HEK293 (cell line): ENCODE measurements around the gene TM7SF2.

Experiments used
- CTCF ChIA-PET: fragments of 350-600 bp; formaldehyde crosslinking; extraction: SDS; loops from one replicate; lab custom pipeline; 2021; ENCODE audit warnings: antibody characterized with exemption; lab: Yijun Ruan, JAX
- POLR2A ChIA-PET: fragments of 300-600 bp; formaldehyde crosslinking; extraction: SDS; loops from one replicate; lab custom pipeline; 2020; ENCODE audit warnings: antibody characterized with exemption, inconsistent platforms; lab: Yijun Ruan, JAX
- H3K27ac ChIP-seq: fragments of 200-500 bp; sonication (Bioruptor generic); 2 replicates; pipeline ENCODE4 v1.5.1; 2014; ENCODE audit warnings: low read depth, low read length, control low read depth, inconsistent platforms; ENCODE audit errors: extremely low read depth
- H3K36me3 ChIP-seq, 2 experiments: fragments of 200-500 bp in 1 of 2; sonication (Bioruptor generic) in 1 of 2; 1 replicate in 1 of 2; 2 replicates in 1 of 2; pipeline ENCODE4 v1.5.1; 2014 to 2017; ENCODE audit warnings: inconsistent platforms in 2 of 2, low read length in 2 of 2; ENCODE audit not compliant: control insufficient read depth in 2 of 2, insufficient read depth in 1 of 2
- H3K4me1 ChIP-seq: fragments of 200-500 bp; sonication (Bioruptor generic); 2 replicates; pipeline ENCODE4 v1.5.1; 2014; ENCODE audit warnings: mild to moderate bottlenecking, low read length, inconsistent platforms; ENCODE audit not compliant: control insufficient read depth, insufficient read depth
- H3K4me3 ChIP-seq: 2 replicates; pipeline ENCODE4 v1.5.1; 2011; ENCODE audit warnings: low read depth, mild to moderate bottlenecking, control low read depth, low read length, moderate library complexity
- H3K9me3 ChIP-seq: fragments of 200-500 bp; sonication (Bioruptor generic); 2 replicates; pipeline ENCODE4 v1.5.1; 2014; ENCODE audit warnings: low read depth, low read length, inconsistent platforms; ENCODE audit not compliant: control insufficient read depth, insufficient read depth
- HOXC10 ChIP-seq: sonication (generic); formaldehyde crosslinking; IDR thresholded peaks from 2 replicates; pipeline ENCODE4 v1.8.1; 2023; ENCODE audit warnings: mild to moderate bottlenecking, missing genetic modification reagents
- KLF1 ChIP-seq: fragments of 450-650 bp; formaldehyde crosslinking; IDR thresholded peaks from 2 replicates; pipeline ENCODE4 v1.5.1; 2016; ENCODE audit warnings: missing biosample characterization, missing genetic modification characterization
- KLF10 ChIP-seq: fragments of 450-650 bp; IDR thresholded peaks from 2 replicates; pipeline ENCODE4 v1.5.1; 2018; ENCODE audit warnings: missing biosample characterization, mild to moderate bottlenecking, missing genetic modification characterization
- KLF9 ChIP-seq: fragments of 450-650 bp; formaldehyde crosslinking; IDR thresholded peaks from 2 replicates; pipeline ENCODE4 v1.5.1; 2016; ENCODE audit warnings: missing biosample characterization, missing genetic modification characterization, low read depth
- SCRT1 ChIP-seq: fragments of 450-650 bp; formaldehyde crosslinking; IDR thresholded peaks from 2 replicates; pipeline ENCODE4 v1.5.1; 2016; ENCODE audit warnings: missing biosample characterization, missing genetic modification characterization, borderline replicate concordance
- SETDB1 ChIP-seq: IDR thresholded peaks from one replicate; pipeline ENCODE4 v1.6.1; 2017; ENCODE audit warnings: mild to moderate bottlenecking, low read length, moderate library complexity, mixed read lengths; ENCODE audit not compliant: insufficient read length
- TSHZ1 ChIP-seq: fragments of 450-650 bp; formaldehyde crosslinking; IDR thresholded peaks from 2 replicates; pipeline ENCODE4 v1.5.1; 2016; ENCODE audit warnings: missing biosample characterization, missing genetic modification characterization, borderline replicate concordance
- YY2 ChIP-seq: fragments of 450-650 bp; formaldehyde crosslinking; IDR thresholded peaks from 2 replicates; pipeline ENCODE4 v1.5.1; 2016; ENCODE audit warnings: missing biosample characterization, missing genetic modification characterization
- ZBTB7A ChIP-seq: fragments of 450-650 bp; formaldehyde crosslinking; IDR thresholded peaks from 2 replicates; pipeline ENCODE4 v1.5.1; 2016; ENCODE audit warnings: low read depth, missing biosample characterization, missing genetic modification characterization
- ZFHX2 ChIP-seq: fragments of 450-650 bp; formaldehyde crosslinking; conservative IDR thresholded peaks from 2 replicates; pipeline ENCODE4 v1.5.1; 2016; ENCODE audit warnings: missing biosample characterization, missing genetic modification characterization
- ZNF157 ChIP-seq: fragments of 450-650 bp; formaldehyde crosslinking; IDR thresholded peaks from 2 replicates; pipeline ENCODE4 v1.5.1; 2016; ENCODE audit warnings: missing biosample characterization, missing genetic modification characterization
- ZNF18 ChIP-seq: fragments of 450-650 bp; formaldehyde crosslinking; IDR thresholded peaks from 2 replicates; pipeline ENCODE4 v1.5.1; 2016; ENCODE audit warnings: missing biosample characterization, missing genetic modification characterization
- ZNF184 ChIP-seq: fragments of 450-650 bp; IDR thresholded peaks from 2 replicates; pipeline ENCODE4 v1.5.1; 2018; ENCODE audit warnings: missing biosample characterization, mild to moderate bottlenecking, missing genetic modification characterization
- ZNF223 ChIP-seq: fragments of 450-650 bp; formaldehyde crosslinking; IDR thresholded peaks from 2 replicates; pipeline ENCODE4 v1.5.1; 2016; ENCODE audit warnings: missing biosample characterization, missing genetic modification characterization
- ZNF248 ChIP-seq: fragments of 450-650 bp; formaldehyde crosslinking; IDR thresholded peaks from 2 replicates; pipeline ENCODE4 v1.5.1; 2017; ENCODE audit warnings: missing biosample characterization, missing genetic modification characterization
- ZNF280D ChIP-seq: fragments of 450-650 bp; formaldehyde crosslinking; IDR thresholded peaks from 2 replicates; pipeline ENCODE4 v1.5.1; 2016; ENCODE audit warnings: missing biosample characterization, missing genetic modification characterization
- ZNF324 ChIP-seq: fragments of 450-650 bp; formaldehyde crosslinking; IDR thresholded peaks from 2 replicates; pipeline ENCODE4 v1.5.1; 2016; ENCODE audit warnings: missing biosample characterization, missing genetic modification characterization
- ZNF341 ChIP-seq: fragments of 450-650 bp; formaldehyde crosslinking; IDR thresholded peaks from 2 replicates; pipeline ENCODE4; 2016; ENCODE audit warnings: low read depth, missing biosample characterization, missing genetic modification characterization
- ZNF354C ChIP-seq: fragments of 450-650 bp; formaldehyde crosslinking; IDR thresholded peaks from 2 replicates; pipeline ENCODE4 v1.5.1; 2016; ENCODE audit warnings: missing biosample characterization, missing genetic modification characterization, low read depth, borderline replicate concordance
- ZNF404 ChIP-seq: fragments of 450-650 bp; formaldehyde crosslinking; IDR thresholded peaks from 2 replicates; pipeline ENCODE4 v1.5.1; 2017; ENCODE audit warnings: missing biosample characterization, missing genetic modification characterization
- ZNF473 ChIP-seq: fragments of 450-650 bp; formaldehyde crosslinking; IDR thresholded peaks from 2 replicates; pipeline ENCODE4 v1.5.1; 2017; ENCODE audit warnings: missing biosample characterization, missing genetic modification characterization
- ZNF514 ChIP-seq: fragments of 450-650 bp; formaldehyde crosslinking; IDR thresholded peaks from 2 replicates; pipeline ENCODE4 v1.5.1; 2016; ENCODE audit warnings: missing biosample characterization, missing genetic modification characterization
- ZNF580 ChIP-seq: fragments of 450-650 bp; formaldehyde crosslinking; IDR thresholded peaks from 2 replicates; pipeline ENCODE4 v1.5.1; 2016; ENCODE audit warnings: missing biosample characterization, missing genetic modification characterization
- ZNF585B ChIP-seq: fragments of 450-650 bp; formaldehyde crosslinking; IDR thresholded peaks from 2 replicates; pipeline ENCODE4 v1.5.1; 2016; ENCODE audit warnings: missing biosample characterization, missing genetic modification characterization
- ZNF654 ChIP-seq: fragments of 450-650 bp; formaldehyde crosslinking; IDR thresholded peaks from 2 replicates; pipeline ENCODE4 v1.5.1; 2016; ENCODE audit warnings: low read depth, missing biosample characterization, missing genetic modification characterization
- ZNF76 ChIP-seq: fragments of 450-650 bp; formaldehyde crosslinking; IDR thresholded peaks from 2 replicates; pipeline ENCODE4; 2016; ENCODE audit warnings: low read depth, missing biosample characterization, missing genetic modification characterization, borderline replicate concordance
- ZNF791 ChIP-seq: fragments of 450-650 bp; formaldehyde crosslinking; IDR thresholded peaks from 2 replicates; pipeline ENCODE4 v1.5.1; 2016; ENCODE audit warnings: missing biosample characterization, missing genetic modification characterization
- ZNF837 ChIP-seq: fragments of 450-650 bp; formaldehyde crosslinking; IDR thresholded peaks from 2 replicates; pipeline ENCODE4 v1.5.1; 2016; ENCODE audit warnings: missing biosample characterization, missing genetic modification characterization
- ZSCAN16 ChIP-seq: fragments of 450-650 bp; formaldehyde crosslinking; IDR thresholded peaks from 2 replicates; pipeline ENCODE4 v1.5.1; 2016; ENCODE audit warnings: missing biosample characterization, missing genetic modification characterization

TM7SF2 gene

GRCh38 chr11:65117206-65118096 lies 5.8 kb downstream of the TM7SF2 start, which contains the start of gene ZNHIT2:
Gene ZNHIT2, minus strand, starts transcription at chr11:65117701. Its CDS starts 48 bp downstream, at chr11:65117653.
- H3K36me3 ChIP-seq, result peaks cover 3 to 62% of the 10 kb centered on the region in 2 experiments; a peak in 2 of 3 replicates
- POLR2A ChIA-PET, result interaction anchor here (0.7 to 1.8 kb wide), 9 partner anchors 11 to 339 kb away, joined by 3 to 8 read pairs (median 4); partner anchors contain the start of genes BATF2, CAPN1, SF1 and VPS51
- peaks cover 6% of the 10 kb centered on the region for H3K4me1 ChIP-seq
- CTCF ChIA-PET, result interaction anchor here (0.6 to 2.9 kb wide), 18 partner anchors 10 to 767 kb away, joined by 3 to 11 read pairs (median 4); partner anchors contain the start of genes CAPN1 and SYVN1
- no peaks in the 10 kb centered on the region for H3K9me3 ChIP-seq
- H3K27ac ChIP-seq, result peak within 1 kb of the TSS; percentile 78
- H3K4me3 ChIP-seq, result peak within 1 kb of the TSS; percentile 67
- TF ChIP-seq KLF9 (tag by site-specific recombination) (peak; percentile 64; the same call in 1 of the 2 replicates), ZNF223 (no peak), ZNF324 (tag by site-specific recombination) (peak; percentile 66; the same call in 1 of the 2 replicates), ZNF280D (tag by site-specific recombination) (no peak), ZNF248 (tag by site-specific recombination) (no peak), ZSCAN16 (0 out of 2 replicates have a peak, but pooled peaks have one; percentile 36), ZNF341 (tag by site-specific recombination) (no peak), KLF1 (tag by site-specific recombination) (peak; percentile 65; the same call in 1 of the 2 replicates), TSHZ1 (tag by site-specific recombination) (no peak), ZNF791 (tag by site-specific recombination) (no peak), ZNF514 (tag by site-specific recombination) (no peak), ZBTB7A (tag by site-specific recombination) (peak; percentile 57; the same call in 1 of the 2 replicates), ZNF404 (tag by site-specific recombination) (no peak), ZNF580 (tag by site-specific recombination) (peak; percentile 93), ZNF473 (tag by site-specific recombination) (no peak), KLF10 (peak; percentile 34; the same call in 1 of the 2 replicates), ZNF157 (tag by site-specific recombination) (no peak), ZNF585B (no peak), SCRT1 (no peak), YY2 (peak; percentile 31; the same call in 1 of the 2 replicates), ZFHX2 (peak; percentile 54), ZNF354C (tag by site-specific recombination) (no peak), HOXC10 (CRISPR knock-in tag) (no peak), ZNF184 (tag by site-specific recombination) (no peak), ZNF18 (tag by site-specific recombination) (no peak), SETDB1 (no peak), ZNF76 (tag by site-specific recombination) (peak; percentile 59; the same call in 1 of the 2 replicates), ZNF837 (tag by site-specific recombination) (peak; percentile 99), ZNF654 (tag by site-specific recombination) (peak; percentile 84)
